HepG2 (cell line): ENCODE measurements around the gene EHD4. TPM values are rescaled to one million over a fixed set of nuclear protein-coding genes. Genes with fewer than 3 reads are reported as not detected.

Source experiments
- ATAC-seq: fragments of 200-7000 bp; cut with Tn5 transposase; 3 replicates; pipeline ENCODE4 v1.9.1; 2020; ENCODE audit warnings: mild to moderate bottlenecking, moderate library complexity
- BruUV-seq: library from RNA; stranded (reverse); fragments of 400-500 nt; replicated peaks from 2 replicates; lab custom pipeline; 2021; lab: Mats Ljungman, UMichigan
- CTCF ChIA-PET: fragments of 300-600 bp; formaldehyde crosslinking; extraction: SDS; loops from one replicate; lab custom pipeline; 2021; ENCODE audit warnings: low total read pairs, inconsistent platforms, low intra/inter-chr PET ratio; lab: Yijun Ruan, JAX
- POLR2A ChIA-PET: fragments of 350-600 bp; sonication (Branson Sonifier 250); formaldehyde crosslinking; loops from one replicate; lab custom pipeline; 2020; ENCODE audit warnings: antibody characterized with exemption, inconsistent platforms; lab: Yijun Ruan, JAX
- DNase-seq: peaks from one replicate; pipeline ENCODE4 v3.0.0-alpha.2; 2015; ENCODE audit warnings: low spot score
- FAIRE-seq: peaks from 3 replicates; lab custom pipeline; 2011; peaks lifted over from hg19 to GRCh38; lab: Jason Lieb, UNC
- H2AFZ ChIP-seq: one replicate; pipeline ENCODE4 v1.6.1; 2011; ENCODE audit warnings: low read length, inconsistent platforms
- H3K27ac ChIP-seq: fragments of 300-600 bp; 3 replicates; pipeline ENCODE4 v1.8.0; 2011; ENCODE audit warnings: mixed run types, mild to moderate bottlenecking, mixed read lengths, low read length, inconsistent platforms; ENCODE audit not compliant: insufficient read depth; ENCODE audit errors: extremely low read length
- H3K27me3 ChIP-seq, 2 experiments: fragments of 200-600 bp in 1 of 2; 2 replicates in 1 of 2; 3 replicates in 1 of 2; pipeline versions ENCODE4 v1.6.0 to v1.8.0; 2011; ENCODE audit warnings: low read length in 2 of 2, mild to moderate bottlenecking in 2 of 2, moderate library complexity in 2 of 2, inconsistent platforms in 1 of 2; ENCODE audit not compliant: insufficient read depth in 2 of 2, control insufficient read depth in 1 of 2
- H3K36me3 ChIP-seq, 2 experiments: fragments of 200-600 bp in 1 of 2; replicated peaks in 1 of 2; 2 replicates in 1 of 2; 3 replicates in 1 of 2; pipeline versions ENCODE4 v1.5.1 to v1.8.0; 2011; ENCODE audit warnings: low read length in 2 of 2, inconsistent platforms in 1 of 2; ENCODE audit not compliant: insufficient read depth in 2 of 2, control insufficient read depth in 1 of 2
- H3K4me1 ChIP-seq: 2 replicates; pipeline ENCODE4 v1.5.1; 2012; ENCODE audit warnings: low read length, inconsistent platforms; ENCODE audit not compliant: insufficient read depth
- H3K4me2 ChIP-seq: 2 replicates; pipeline ENCODE4 v1.6.0; 2011; ENCODE audit warnings: low read depth, low read length, inconsistent platforms
- H3K4me3 ChIP-seq, 3 experiments: fragments of 200-600 bp in 1 of 3; sonication (generic), shearing (Covaris generic) in 1 of 3; replicated peaks in 1 of 3; 2 replicates each; pipeline ENCODE4 v1.5.1; 2011 to 2016; ENCODE audit warnings: low read length in 3 of 3, inconsistent platforms in 2 of 3, low read depth in 2 of 3, mild to moderate bottlenecking in 2 of 3, control low read depth in 1 of 3, mixed read lengths in 1 of 3; ENCODE audit not compliant: insufficient read depth in 1 of 3
- H3K79me2 ChIP-seq: one replicate; pipeline ENCODE4 v1.6.1; 2011; ENCODE audit warnings: low read length, inconsistent platforms; ENCODE audit not compliant: insufficient read depth
- H3K9ac ChIP-seq: 2 replicates; pipeline ENCODE4 v1.6.0; 2011; ENCODE audit warnings: mild to moderate bottlenecking, low read depth, low read length, inconsistent platforms; ENCODE audit not compliant: insufficient read depth
- H3K9me3 ChIP-seq: 2 replicates; pipeline ENCODE4 v1.5.1; 2012; ENCODE audit warnings: mild to moderate bottlenecking, low read length
- H4K20me1 ChIP-seq: 2 replicates; pipeline ENCODE4 v1.6.0; 2011; ENCODE audit warnings: inconsistent platforms, mild to moderate bottlenecking, low read length, moderate library complexity; ENCODE audit not compliant: insufficient read depth
- EHMT2 ChIP-seq: fragments of 200-600 bp; sonication (generic); IDR thresholded peaks from 2 replicates; pipeline ENCODE4 v1.7.0; 2017; ENCODE audit warnings: antibody characterized with exemption, low read depth, low read length, borderline replicate concordance
- HNF4A ChIP-seq: sonication (generic); formaldehyde crosslinking; IDR thresholded peaks from 2 replicates; pipeline ENCODE4 v1.4.0; 2020; ENCODE audit warnings: missing genetic modification reagents
- HNRNPH1 ChIP-seq: fragments of 200-400 bp; formaldehyde crosslinking; optimal IDR thresholded peaks from 2 replicates; pipeline ENCODE3; 2017; ENCODE audit warnings: mild to moderate bottlenecking, low read depth, low read length
- HNRNPLL ChIP-seq: fragments of 200-400 bp; formaldehyde crosslinking; IDR thresholded peaks from 2 replicates; pipeline ENCODE4 v1.6.1; 2017; ENCODE audit warnings: mild to moderate bottlenecking, low read depth, low read length; ENCODE audit not compliant: poor library complexity, severe bottlenecking
- PHF8 ChIP-seq: sonication (generic); formaldehyde crosslinking; IDR thresholded peaks from 2 replicates; pipeline ENCODE4 v1.5.0; 2020; ENCODE audit warnings: missing genetic modification reagents
- POGZ ChIP-seq: sonication (generic); formaldehyde crosslinking; IDR thresholded peaks from 2 replicates; pipeline ENCODE4 v1.4.0; 2020; ENCODE audit warnings: mild to moderate bottlenecking, missing genetic modification reagents
- U2AF1 ChIP-seq: fragments of 200-400 bp; formaldehyde crosslinking; optimal IDR thresholded peaks from 2 replicates; pipeline ENCODE3; 2017; ENCODE audit warnings: mild to moderate bottlenecking, low read depth, low read length
- ZKSCAN5 ChIP-seq: sonication (generic); formaldehyde crosslinking; IDR thresholded peaks from 2 replicates; pipeline ENCODE4 v1.5.1; 2020; ENCODE audit warnings: mild to moderate bottlenecking, missing genetic modification reagents
- WGBS: methylation state at CpG from one replicate; pipeline ENCODE4 v1.1.6; 2017; ENCODE audit warnings: low lambda C conversion rate; 5-methylcytosine and 5-hydroxymethylcytosine counted together
- in situ Hi-C: cut with HindIII; loops from 2 replicates; pipeline ENCODE4 v1.10.0; 2017; ENCODE audit warnings: low pct_unique_long_range_greater_than_20kb; ENCODE audit not compliant: extremely low pct_ligation_motif_present
- intact Hi-C: fragments of 100-400 bp; cut with micrococcal nuclease; formaldehyde crosslinking; loops from one replicate; pipeline ENCODE4 v1.10.0; 2022; ENCODE audit not compliant: unreplicated experiment
- polyA plus RNA-seq, 8 experiments: library from polyadenylated mRNA; depleted of rRNA in 3 of 8; stranded (reverse) in 7 of 8; unstranded in 1 of 8; fragments of >200 nt; fragmentation: Illumina TruSeq in 4 of 8; extraction: Trizol in 4 of 8; gene quantifications; 2 replicates each; pipeline versions ENCODE4 v1.2.1 to v1.2.3, GENCODE V29; 2011 to 2016; ENCODE audit warnings: low read depth in 4 of 8, missing spikeins in 1 of 8, mixed read lengths in 1 of 8; ENCODE audit not compliant: insufficient read depth in 1 of 8
- total RNA-seq, 5 experiments: library from RNA; depleted of rRNA; stranded (reverse); fragments of >200 nt; fragmentation: Illumina TruSeq; extraction: Trizol; gene quantifications; 2 replicates each; pipeline ENCODE4 v1.2.3, GENCODE V29; 2016; ENCODE audit warnings: low read depth in 1 of 5

Gene EHD4
- total and polyA plus RNA-seq, 2 of the 13 experiments (the other 11 are each of a cell fraction or from before 2014, with no cell fraction given), result 3.1 to 4.8 TPM

DNA sequence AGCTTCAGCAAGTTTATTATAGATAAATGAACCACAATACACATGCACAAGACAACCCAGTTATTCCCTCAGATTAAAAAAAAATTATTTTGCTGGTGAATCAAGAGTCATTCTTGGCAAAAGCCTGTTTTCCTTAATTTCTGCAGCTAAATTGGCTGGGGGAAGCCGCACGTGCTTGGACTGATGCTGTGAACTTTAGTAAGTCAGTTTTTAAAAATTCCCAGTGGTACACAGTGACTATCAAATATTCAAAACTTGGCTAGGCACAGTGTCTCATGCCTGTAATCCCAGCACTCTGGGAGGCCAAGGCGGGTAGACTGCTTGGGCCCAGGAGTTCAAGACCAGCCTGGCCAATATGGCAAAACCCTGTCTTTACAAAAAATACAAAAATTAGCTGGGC, 23.9 kb downstream of the EHD4 start:
- BruUV-seq, result no TSS peak
- TF ChIP-seq PHF8 (CRISPR knock-in tag), result no peak
- no peak for TF ChIP-seq ZKSCAN5 (CRISPR knock-in tag)
- TF ChIP-seq U2AF1, result no peak
- CTCF ChIA-PET, result no interaction called here

DNA sequence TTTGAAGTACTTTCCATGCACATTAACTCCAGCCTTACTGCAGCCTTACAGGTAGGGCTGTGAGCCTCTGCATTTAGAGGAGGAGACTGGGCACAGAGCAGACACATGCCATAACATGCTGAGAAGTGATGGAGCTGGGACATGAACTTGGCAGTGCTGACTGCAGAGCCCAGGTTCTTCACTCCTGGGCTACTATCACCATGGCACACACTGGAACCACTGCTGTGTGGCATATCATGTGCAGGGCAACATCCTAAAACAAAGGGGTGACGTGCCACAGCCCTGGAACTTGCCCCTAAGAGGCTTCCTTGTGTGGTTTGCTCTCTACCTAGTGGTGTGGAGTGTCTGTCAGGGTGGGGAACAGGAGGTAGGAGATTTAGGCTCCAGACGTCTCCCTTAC, 25.4 kb downstream of the EHD4 start:
- peaks cover 0 to 5% of the 10 kb centered on the region in 2 experiments; a peak in 2 of 5 replicates for H3K36me3 ChIP-seq
- H3K4me1 ChIP-seq, result peaks cover 16% of the 10 kb centered on the region
- intact Hi-C loops, result no loop called here
- no peak overlapping the region for H2AFZ ChIP-seq
- 100% methylated on average over 1 of the region's 2 CpGs for WGBS
- H3K9ac ChIP-seq, result no peak overlapping the region
- ATAC-seq, result no peak
- H3K4me3 ChIP-seq, result no peak overlapping the region
- ChIA-PET POLR2A (no interaction called here), CTCF (no interaction called here)
- TF ChIP-seq POGZ (no peak), HNF4A (no peak), HNRNPH1 (no peak), HNRNPLL (no peak), EHMT2 (no peak)
- no peaks in the 10 kb centered on the region for H3K9me3 ChIP-seq
- no peaks in the 10 kb centered on the region for H4K20me1 ChIP-seq
- H3K27me3 ChIP-seq, result no peaks in the 10 kb centered on the region
- no peak overlapping the region for H3K4me2 ChIP-seq
- no peak for FAIRE-seq
- BruUV-seq, result no TSS peak
- H3K27ac ChIP-seq, result no peak overlapping the region
- no peaks in the 10 kb centered on the region for H3K79me2 ChIP-seq
- in situ Hi-C loops, result no loop called here
- no peak for DNase-seq

More for the DNA sequence above, 23.9 kb downstream of the EHD4 start:
- H3K9me3 ChIP-seq, result no peaks in the 10 kb centered on the region
- DNase-seq (no peak), ATAC-seq (no peak), FAIRE-seq (no peak)
- WGBS, result 97% methylated on average over 3 of the region's 3 CpGs
- peaks cover 2 to 9% of the 10 kb centered on the region in 2 experiments; a peak in 4 of 5 replicates for H3K36me3 ChIP-seq
- H3K9ac ChIP-seq, result no peak overlapping the region
- no peak overlapping the region for H3K4me3 ChIP-seq
- no peaks in the 10 kb centered on the region for H3K27me3 ChIP-seq
- H3K4me2 ChIP-seq, result no peak overlapping the region
- POLR2A ChIA-PET, result no interaction called here
- in situ Hi-C loops, result no loop called here
- H3K4me1 ChIP-seq, result peaks cover 16% of the 10 kb centered on the region
- H3K27ac ChIP-seq, result no peak overlapping the region
- no peaks in the 10 kb centered on the region for H4K20me1 ChIP-seq
- H3K79me2 ChIP-seq, result no peaks in the 10 kb centered on the region
- intact Hi-C loops, result no loop called here
- H2AFZ ChIP-seq, result no peak overlapping the region
